T47D (cell line): ENCODE data around the gene QTRT2.
A peak's percentile ranks its signal among the peaks of the same experiment; 100 is the strongest.

Experiments used
- DNase-seq, 2 experiments: peaks; one replicate each; pipeline versions ENCODE4 v3.0.0 to v3.0.0-alpha.2; 2011 to 2012; ENCODE audit warnings: low read depth in 1 of 2, low spot score in 1 of 2
- JUND ChIP-seq: IDR thresholded peaks from 2 replicates; pipeline ENCODE4 v1.6.1; 2012; ENCODE audit warnings: low read depth
- in situ Hi-C: cut with HindIII; loops from 2 replicates; pipeline ENCODE4 v1.10.0; 2016; ENCODE audit warnings: low sequenced_read_pairs, low pct_unique_long_range_greater_than_20kb

Gene QTRT2

GRCh38 chr3:114056130-114057010 is at the start of gene QTRT2, which contains the start of gene CCDC191:
Gene QTRT2 (plus strand): TSS chr3:114056737. CDS start chr3:114065258, 8,521 bp downstream.
Gene CCDC191 (minus strand): TSS chr3:114056526. CDS start chr3:114056466, 60 bp downstream.
- in situ Hi-C loops: no loop called here
- no peak for TF ChIP-seq JUND
- peak; percentile 73 to 99 for DNase-seq

GRCh38 chr3:114011059-114011797 is 45.3 kb upstream of the QTRT2 start:
- no peak for DNase-seq
- in situ Hi-C loops: no loop called here
- no peak for TF ChIP-seq JUND

- no peak for DNase-seq
- in situ Hi-C loops: no loop called here
- no peak for TF ChIP-seq JUND
Measured at GRCh38 chr3:114014211-114014610, 42.3 kb upstream of the QTRT2 start.

GRCh38 chr3:114019486-114019885 is 37.1 kb upstream of the QTRT2 start:
- DNase-seq: no peak
- TF ChIP-seq JUND: no peak
- in situ Hi-C loops: no loop called here

- no peak for DNase-seq
- in situ Hi-C loops: no loop called here
- no peak for TF ChIP-seq JUND
Measured at GRCh38 chr3:114020907-114021306, 35.6 kb upstream of the QTRT2 start.

- in situ Hi-C loops: no loop called here
- DNase-seq: no peak
- TF ChIP-seq JUND: no peak
Measured at GRCh38 chr3:114022145-114022802, 34.3 kb upstream of the QTRT2 start.

GRCh38 chr3:114025451-114025850 is 31.1 kb upstream of the QTRT2 start:
- in situ Hi-C loops: no loop called here
- no peak for DNase-seq
- no peak for TF ChIP-seq JUND

- no peak for TF ChIP-seq JUND
- in situ Hi-C loops: no loop called here
- no peak for DNase-seq
Measured at GRCh38 chr3:114026331-114026730, 30.2 kb upstream of the QTRT2 start.

- TF ChIP-seq JUND: no peak
- in situ Hi-C loops: no loop called here
- DNase-seq: no peak
Measured at GRCh38 chr3:114033721-114034120, 22.8 kb upstream of the QTRT2 start.

GRCh38 chr3:114034211-114034610 is 22.3 kb upstream of the QTRT2 start:
- in situ Hi-C loops: no loop called here
- no peak for TF ChIP-seq JUND
- DNase-seq: no peak

- TF ChIP-seq JUND: no peak
- DNase-seq: no peak
- in situ Hi-C loops: no loop called here
Measured at GRCh38 chr3:114034787-114035545, 21.6 kb upstream of the QTRT2 start.

GRCh38 chr3:114035896-114036295 is 20.6 kb upstream of the QTRT2 start:
- no peak for DNase-seq
- TF ChIP-seq JUND: no peak
- in situ Hi-C loops: no loop called here
